ENCODE measurements around the gene CCNJ. TPM values are rescaled to one million over a fixed set of nuclear protein-coding genes. Genes with fewer than 3 reads are reported as not detected.

The CCNJ gene, protein sequence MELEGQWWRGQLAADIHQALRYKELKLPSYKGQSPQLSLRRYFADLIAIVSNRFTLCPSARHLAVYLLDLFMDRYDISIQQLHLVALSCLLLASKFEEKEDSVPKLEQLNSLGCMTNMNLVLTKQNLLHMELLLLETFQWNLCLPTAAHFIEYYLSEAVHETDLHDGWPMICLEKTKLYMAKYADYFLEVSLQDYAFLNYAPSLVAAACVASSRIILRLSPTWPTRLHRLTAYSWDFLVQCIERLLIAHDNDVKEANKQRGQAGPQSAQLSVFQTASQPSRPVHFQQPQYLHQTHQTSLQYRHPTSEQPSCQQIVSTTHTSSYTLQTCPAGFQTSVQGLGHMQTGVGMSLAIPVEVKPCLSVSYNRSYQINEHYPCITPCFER
- 2.5 and 5.0 TPM in 2 replicates for total RNA-seq

DNA sequence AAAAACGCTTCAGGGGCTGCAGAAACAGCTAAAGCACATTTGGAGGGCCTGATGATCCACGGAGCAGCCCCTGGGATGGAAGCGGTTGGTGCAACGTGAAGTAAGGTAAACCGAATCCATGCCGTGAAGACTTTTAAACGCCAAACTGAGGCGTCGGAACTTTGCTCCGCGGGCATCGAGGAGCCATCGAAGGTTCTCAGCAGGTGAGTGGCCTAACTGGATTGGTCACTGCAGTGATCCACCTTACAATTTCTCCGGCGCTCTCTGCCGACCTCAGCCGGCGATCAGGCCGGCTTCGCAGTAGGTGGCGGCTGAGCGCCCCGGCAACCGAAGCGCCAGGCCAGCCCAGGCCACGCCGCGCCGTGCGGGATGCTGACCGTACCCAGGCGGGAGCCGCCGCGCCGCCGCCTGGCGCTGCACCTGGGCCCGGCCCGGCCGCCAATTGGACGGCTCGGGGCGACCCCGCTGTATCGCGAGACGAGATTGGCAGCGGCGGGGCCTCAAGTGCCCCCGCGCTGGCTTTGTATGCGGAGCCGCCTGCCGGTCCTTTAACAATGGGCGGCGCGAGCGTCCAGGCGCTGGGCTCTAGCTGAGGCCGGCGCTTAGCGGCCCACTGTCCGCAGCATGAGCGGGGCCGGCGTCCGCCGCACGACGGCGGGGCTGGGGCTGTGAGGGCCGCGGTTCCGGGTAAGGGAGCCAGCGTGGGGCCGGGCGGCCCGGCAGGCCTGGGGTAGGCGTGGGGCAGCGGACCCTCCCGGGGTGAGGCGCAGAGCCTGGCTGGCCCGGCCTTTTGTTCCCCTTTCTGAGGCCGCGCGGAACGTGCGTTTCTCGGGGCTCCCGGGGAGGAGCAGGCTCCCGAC, at the start of gene CCNJ:
CCNJ (plus strand) TSS at position 551 of the 860 bp plus-strand sequence. CDS start 811 bp downstream, outside the sequence.

Other genes with a start within 250 kb of the CCNJ start
- not detected in 2 replicates for gene CC2D2B, start 135.6 kb upstream of the CCNJ start, total RNA-seq
- gene ZNF518A, start 86.7 kb downstream of the CCNJ start, total RNA-seq = 5.0 and 5.4 TPM in 2 replicates
- not detected in 2 replicates for gene BLNK, start 228.0 kb downstream of the CCNJ start, total RNA-seq

Data from cardiac atrium fibroblast (primary cell).